ENCODE data around the gene FGF2. TPM values are rescaled to one million over a fixed set of nuclear protein-coding genes. Genes with fewer than 3 reads are reported as not detected.

The FGF2 gene
- total RNA-seq, 1 experiment from 2014 or later = 99.0 TPM

- peak overlapping the region; percentile 17 to 90 (median 73); a peak in 6 of 7 replicates for H3K27ac Mint-ChIP-seq
- Histone ChIP-seq H3K79me2 (ENCODE audit: insufficient read depth, low read length) (peaks cover 62% of the 10 kb centered on the region), H2AFZ (ENCODE audit: low read length) (no peak overlapping the region), H3K23me2 (ENCODE audit: insufficient read length, low read depth, low read length, poor library complexity, severe bottlenecking) (no peaks in the 10 kb centered on the region), H3K4ac (ENCODE audit: low read depth, low read length) (no peak overlapping the region), H3T11ph (ENCODE audit: low read length) (no peak overlapping the region), H2AK5ac (ENCODE audit: insufficient read length, low read length) (no peak overlapping the region), H3K9ac (ENCODE audit: extremely low read depth, insufficient read length, low read length) (no peak overlapping the region), H3K14ac (ENCODE audit: insufficient read depth, low read length) (no peak overlapping the region), H4K5ac (ENCODE audit: insufficient read length, low read depth, low read length) (no peak overlapping the region), H4K20me1 (ENCODE audit: control insufficient read depth, insufficient read depth, insufficient read length) (no peaks in the 10 kb centered on the region), H2BK20ac (ENCODE audit: low read depth, low read length, poor library complexity, severe bottlenecking) (no peak overlapping the region), H2BK120ac (ENCODE audit: low read depth, low read length, poor library complexity, severe bottlenecking) (no peak overlapping the region), H3K4me1 (ENCODE audit: insufficient read depth, low read length) (peaks cover 20% of the 10 kb centered on the region), H3K4me2 (ENCODE audit: insufficient read depth, insufficient read length, low read length) (no peak overlapping the region), H4K8ac (replicated peaks; ENCODE audit: insufficient read length, low read depth, low read length) (no peak overlapping the region), H2BK15ac (ENCODE audit: low read depth, low read length) (no peak overlapping the region), H3K23ac (ENCODE audit: insufficient read length, low read depth, low read length) (no peak overlapping the region), H2BK5ac (ENCODE audit: insufficient read length, low read length) (no peak overlapping the region), H3K79me1 (ENCODE audit: insufficient read depth, low read depth, low read length, poor library complexity, severe bottlenecking) (peaks cover 11% of the 10 kb centered on the region), H3K18ac (ENCODE audit: insufficient read length, low read depth, low read length) (no peak overlapping the region), H3K56ac (ENCODE audit: insufficient read length, low read depth, low read length) (no peak overlapping the region), H3K27ac (ENCODE audit: insufficient read length, low read depth, low read length) (no peak overlapping the region), H4K91ac (ENCODE audit: insufficient read length, low read depth, low read length) (no peak overlapping the region), H2BK12ac (ENCODE audit: insufficient read length, low read depth, low read length) (no peak overlapping the region), H3K27me3 (ENCODE audit: insufficient read depth, low read length) (no peaks in the 10 kb centered on the region), H3K9me3 (ENCODE audit: control insufficient read depth, low read depth, low read length) (no peaks in the 10 kb centered on the region)
- DNase-seq = no peak
- H3K36me3 Mint-ChIP-seq (ENCODE audit: insufficient read depth in 1 of 3, low read depth in 3 of 3) = peaks cover 0 to 21% (median 18%) of the 10 kb centered on the region in 3 experiments; a peak in 6 of 7 replicates
- no peaks in the 10 kb centered on the region for H3K9me3 Mint-ChIP-seq
- H3K4me1 Mint-ChIP-seq = peaks cover 82 to 86% of the 10 kb centered on the region in 2 experiments
- H3K4me3 Mint-ChIP-seq = no peak overlapping the region
- TF ChIP-seq CTCF (conservative IDR thresholded peaks at IDR 0.05) = no peak
- no peaks in the 10 kb centered on the region for H3K27me3 Mint-ChIP-seq (ENCODE audit: low read depth)
- WGBS (ENCODE audit: extremely low coverage, insufficient read length, low lambda C conversion rate) = no CpG with 5 or more reads among the region's 10 CpGs
Measured at GRCh38 chr4:122854447-122855352, 28.1 kb downstream of the FGF2 start.

Data from H9 (cell line).